IMR-90 (cell line): ENCODE results near the gene HCRTR1. TPM values are rescaled to one million over a fixed set of nuclear protein-coding genes. Genes with fewer than 3 reads are reported as not detected.

Experiments used
- CEBPB ChIP-seq: IDR thresholded peaks from 2 replicates; pipeline ENCODE4 v1.6.1; 2012; ENCODE audit warnings: low read depth, low read length, improper control_type of control experiment
- FOS ChIP-seq: fragments of 150-350 bp; IDR thresholded peaks from 2 replicates; pipeline ENCODE4 v1.6.1; 2016; ENCODE audit warnings: low read depth, low read length
- MAFK ChIP-seq: IDR thresholded peaks from 2 replicates; pipeline ENCODE4 v1.6.1; 2012; ENCODE audit warnings: low read depth, low read length, improper control_type of control experiment
- RCOR1 ChIP-seq: IDR thresholded peaks from 2 replicates; pipeline ENCODE4 v1.6.1; 2012; ENCODE audit warnings: mild to moderate bottlenecking, low read length, improper control_type of control experiment; ENCODE audit not compliant: insufficient replicate concordance
- RFX5 ChIP-seq: IDR thresholded peaks from 2 replicates; pipeline ENCODE4 v1.8.0; 2012; ENCODE audit warnings: low read depth, mild to moderate bottlenecking, low read length, moderate library complexity
- SMC3 ChIP-seq: fragments of 150-350 bp; IDR thresholded peaks from 2 replicates; pipeline ENCODE4 v1.6.1; 2016; ENCODE audit warnings: low read depth, mild to moderate bottlenecking, antibody characterized with exemption, low read length, moderate library complexity
- polyA plus RNA-seq, 3 experiments: library from polyadenylated mRNA; depleted of rRNA; stranded (reverse); fragments of >200 nt; gene quantifications; 2 replicates each; pipeline ENCODE4 v1.2.3, GENCODE V29; 2012; ENCODE audit warnings: low replicate concordance in 1 of 3
- total RNA-seq: library from RNA; depleted of rRNA; stranded (reverse); fragments of >200 nt; gene quantifications from 2 replicates; pipeline ENCODE4 v1.2.3, GENCODE V29; 2012

The HCRTR1 gene
- total and polyA plus RNA-seq, 2 of the 4 experiments (the other 2 are of a cell fraction) = not detected

- no peak for TF ChIP-seq SMC3
- TF ChIP-seq RFX5 = no peak
- no peak for TF ChIP-seq MAFK
- TF ChIP-seq RCOR1 = no peak
- no peak for TF ChIP-seq FOS
- TF ChIP-seq CEBPB = no peak
These were observed 51.9 kb downstream of the HCRTR1 start (continued) for GRCh38 chr1:31669433-31669785.
